Spleen (tissue), 11 donors: ENCODE results near the gene SYNGR2. TPM values are rescaled to one million over a fixed set of nuclear protein-coding genes. Genes with fewer than 3 reads are reported as not detected.

Experiments
- DNase-seq: peaks from one replicate; pipeline ENCODE4 v3.0.0-alpha.2; 2020
- H3K27ac ChIP-seq, 8 donors: fragments of 200-600 bp; sonication (generic) in 7 of 8; 1 replicate in 4 of 8; 2 replicates in 4 of 8; pipeline versions ENCODE4 v1.5.0 to v1.8.0; 2016 to 2021; ENCODE audit warnings: inconsistent platforms in 4 of 8, mild to moderate bottlenecking in 4 of 8, moderate library complexity in 1 of 8
- H3K27me3 ChIP-seq, 7 donors: fragments of 200-600 bp; sonication (generic) in 6 of 7; replicated peaks in 1 of 7; 1 replicate in 4 of 7; 2 replicates in 3 of 7; pipeline versions ENCODE4 v1.5.0 to v1.8.0; 2016 to 2021; ENCODE audit warnings: inconsistent platforms in 3 of 7, mild to moderate bottlenecking in 1 of 7
- H3K36me3 ChIP-seq, 6 donors: fragments of 200-600 bp; sonication (generic) in 5 of 6; 1 replicate in 4 of 6; 2 replicates in 2 of 6; pipeline versions ENCODE4 v1.5.0 to v1.8.0; 2016 to 2021; ENCODE audit warnings: inconsistent platforms in 2 of 6
- H3K4me1 ChIP-seq, 6 donors: fragments of 200-600 bp; sonication (generic) in 5 of 6; 1 replicate in 3 of 6; 2 replicates in 3 of 6; pipeline versions ENCODE4 v1.5.0 to v1.8.0; 2016 to 2021; ENCODE audit warnings: inconsistent platforms in 3 of 6
- H3K4me3 ChIP-seq, 8 donors: fragments of 200-600 bp; sonication (generic) in 7 of 8; 1 replicate in 4 of 8; 2 replicates in 4 of 8; pipeline versions ENCODE4 v1.5.0 to v1.8.0; 2016 to 2021; ENCODE audit warnings: inconsistent platforms in 4 of 8, mild to moderate bottlenecking in 4 of 8, moderate library complexity in 2 of 8
- H3K9me3 ChIP-seq, 8 donors: fragments of 200-600 bp; sonication (generic) in 7 of 8; 1 replicate in 4 of 8; 2 replicates in 4 of 8; pipeline versions ENCODE4 v1.5.0 to v1.8.0; 2016 to 2021; ENCODE audit warnings: inconsistent platforms in 4 of 8
- CTCF ChIP-seq, 11 experiments: fragments of 200-600 bp in 7 of 11; fragments of 450-650 bp in 4 of 11; sonication (generic) in 4 of 11; IDR thresholded peaks in 8 of 11; conservative IDR thresholded peaks in 3 of 11; 1 replicate in 7 of 11; 2 replicates in 4 of 11; pipeline versions ENCODE4 v1.4.0 to v1.8.0; 2016 to 2021; ENCODE audit warnings: antibody characterized with exemption in 11 of 11, inconsistent platforms in 4 of 11, mild to moderate bottlenecking in 1 of 11
- POLR2A ChIP-seq, 3 donors: fragments of 450-650 bp; IDR thresholded peaks; one replicate each; pipeline ENCODE4 v1.5.1; 2017; ENCODE audit warnings: antibody characterized with exemption in 3 of 3, mild to moderate bottlenecking in 1 of 3
- POLR2AphosphoS5 ChIP-seq, 3 donors: sonication (generic); formaldehyde crosslinking; IDR thresholded peaks; one replicate each; pipeline ENCODE4 v1.5.1; 2017; ENCODE audit warnings: antibody characterized with exemption in 3 of 3
- WGBS, 5 donors: extraction: QIAGEN DNeasy Blood & Tissue Kit in 3 of 5; methylation state at CpG; one replicate each; pipeline versions ENCODE4 v1.1.5 to v1.1.7; 2013 to 2018; 5-methylcytosine and 5-hydroxymethylcytosine counted together
- intact Hi-C: fragments of 100-400 bp; cut with DNase I; formaldehyde crosslinking; loops from one replicate; pipeline ENCODE4 v1.15.0; 2023; ENCODE audit warnings: low total_unique reads
- polyA plus RNA-seq, 3 donors: library from polyadenylated mRNA; stranded (reverse); fragments of 200-250 nt; gene quantifications; one replicate each; pipeline ENCODE4 v1.2.1, GENCODE V29; 2013
- total RNA-seq, 7 donors: library from RNA; depleted of rRNA in 3 of 7; stranded (reverse); fragments of >200 nt in 3 of 7; fragmentation: NEBNext Ultra II Directional in 4 of 7; extraction: Animal tissue kit (Norgen Biotek cat#: 25700) in 4 of 7; gene quantifications; one replicate each; pipeline versions ENCODE4 v1.1.0 to v1.2.1, GENCODE V29; 2016 to 2021
- donor health status: healthy with polysubstance abuse.
- donor health status: DM: no; HTN: no; CAD: no; lungs with moderate emphysema.
- donor health status: DM: no; HTN: no; CAD: no.
- donor health status: Bipolar disorder and iron deficiency.
- donor health status: healthy.
- donor health status: DM: no; HTN: no; CAD: no.
- donor health status: DM: yes; HTN: yes; CAD: no.

The SYNGR2 gene
- total and polyA plus RNA-seq, 10 donors, result 107 to 201 (median 144) TPM

GRCh38 chr17:78142119-78142861, 26.1 kb upstream of the SYNGR2 start:
- Histone ChIP-seq H3K4me3 (no peak overlapping the region), H3K27ac (peak overlapping the region in 4 of 8 donors; percentile 69 to 84 (median 78)), H3K9me3 (no peaks in the 10 kb centered on the region), H3K27me3 (no peaks in the 10 kb centered on the region), H3K4me1 (peaks cover 50 to 100% (median 87%) of the 10 kb centered on the region in 6 donors), H3K36me3 (peaks cover 0 to 38% (median 12%) of the 10 kb centered on the region in 6 donors)
- DNase-seq, result no peak
- no peak for TF ChIP-seq CTCF (IDR thresholded peaks at IDR 0.05 in 8 of 11, conservative IDR thresholded peaks at IDR 0.05 in 3 of 11)
- peak in 1 of 3 donors; percentile 48 for TF ChIP-seq POLR2AphosphoS5 (IDR thresholded peaks at IDR 0.05)
- WGBS, 5 donors, result 83 to 96% (median 84%) methylated on average over 12 to 16 of the region's 16 CpGs
- intact Hi-C loops, result no loop called here

- Histone ChIP-seq H3K27ac (peak overlapping the region; percentile 33 to 81 (median 72)), H3K36me3 (peaks cover 0 to 29% (median 12%) of the 10 kb centered on the region in 6 donors), H3K27me3 (no peaks in the 10 kb centered on the region), H3K4me3 (no peak overlapping the region), H3K9me3 (no peaks in the 10 kb centered on the region), H3K4me1 (peaks cover 46 to 100% (median 89%) of the 10 kb centered on the region in 6 donors)
- 78 to 85% (median 82%) methylated on average over 20 to 21 of the region's 21 CpGs for WGBS, 5 donors
- no peak for DNase-seq
- intact Hi-C loops, result no loop called here
- TF ChIP-seq POLR2AphosphoS5 (IDR thresholded peaks at IDR 0.05) (peak; percentile 21 to 65 (median 33)), CTCF (IDR thresholded peaks at IDR 0.05 in 8 of 11, conservative IDR thresholded peaks at IDR 0.05 in 3 of 11) (no peak)
Measured at GRCh38 chr17:78143214-78144146, 24.9 kb upstream of the SYNGR2 start.

GRCh38 chr17:78144147-78144719, 24.1 kb upstream of the SYNGR2 start:
- H3K36me3 ChIP-seq, result peaks cover 0 to 23% (median 12%) of the 10 kb centered on the region in 6 donors
- intact Hi-C loops, result no loop called here
- WGBS, 5 donors, result 36 to 56% (median 43%) methylated on average over 9 to 11 of the region's 11 CpGs
- TF ChIP-seq POLR2A (IDR thresholded peaks at IDR 0.05), result no peak
- TF ChIP-seq POLR2AphosphoS5 (IDR thresholded peaks at IDR 0.05), result peak; percentile 75 to 77 (median 77)
- TF ChIP-seq CTCF (IDR thresholded peaks at IDR 0.05 in 8 of 11, conservative IDR thresholded peaks at IDR 0.05 in 3 of 11), result peak in 1 of 11 experiments; percentile 12
- H3K27ac ChIP-seq, result peak overlapping the region; percentile 33 to 81 (median 72)
- DNase-seq, result peak; percentile 88
- no peaks in the 10 kb centered on the region for H3K27me3 ChIP-seq
- peak overlapping the region in 1 of 8 donors; percentile 9 for H3K4me3 ChIP-seq
- H3K4me1 ChIP-seq, result peaks cover 44 to 100% (median 90%) of the 10 kb centered on the region in 6 donors
- no peaks in the 10 kb centered on the region for H3K9me3 ChIP-seq
